Dendritic cell treated with granulocyte-macrophage colony-stimulating factor and Interleukin-4, amounts not matched to agents 40 ng/mL and 50 ng/mL, for 4 days (primary cell): ENCODE measurements around the gene PDIA2.
A peak's percentile ranks its signal among the peaks of the same experiment; 100 is the strongest.

Experiments used
- H3K27ac Mint-ChIP-seq: one replicate; pipeline ENCODE4 v1.8.0; 2022; ENCODE audit warnings: mild to moderate bottlenecking, mixed read lengths
- H3K27me3 Mint-ChIP-seq: one replicate; pipeline ENCODE4 v1.8.0; 2022; ENCODE audit warnings: mild to moderate bottlenecking, mixed read lengths
- H3K36me3 Mint-ChIP-seq: one replicate; pipeline ENCODE4 v1.8.0; 2022; ENCODE audit warnings: low read depth, mixed read lengths
- H3K4me1 Mint-ChIP-seq: one replicate; pipeline ENCODE4 v1.8.0; 2022; ENCODE audit warnings: low read depth, mixed read lengths
- H3K4me3 Mint-ChIP-seq: one replicate; pipeline ENCODE4 v1.8.0; 2022; ENCODE audit warnings: mild to moderate bottlenecking, moderate library complexity, mixed read lengths
- H3K9me3 Mint-ChIP-seq: one replicate; pipeline ENCODE4 v1.8.0; 2022; ENCODE audit warnings: mixed read lengths
- intact Hi-C: fragments of 100-400 bp; cut with micrococcal nuclease; formaldehyde crosslinking; loops from one replicate; pipeline ENCODE4 v1.15.0; 2022

Gene PDIA2

DNA sequence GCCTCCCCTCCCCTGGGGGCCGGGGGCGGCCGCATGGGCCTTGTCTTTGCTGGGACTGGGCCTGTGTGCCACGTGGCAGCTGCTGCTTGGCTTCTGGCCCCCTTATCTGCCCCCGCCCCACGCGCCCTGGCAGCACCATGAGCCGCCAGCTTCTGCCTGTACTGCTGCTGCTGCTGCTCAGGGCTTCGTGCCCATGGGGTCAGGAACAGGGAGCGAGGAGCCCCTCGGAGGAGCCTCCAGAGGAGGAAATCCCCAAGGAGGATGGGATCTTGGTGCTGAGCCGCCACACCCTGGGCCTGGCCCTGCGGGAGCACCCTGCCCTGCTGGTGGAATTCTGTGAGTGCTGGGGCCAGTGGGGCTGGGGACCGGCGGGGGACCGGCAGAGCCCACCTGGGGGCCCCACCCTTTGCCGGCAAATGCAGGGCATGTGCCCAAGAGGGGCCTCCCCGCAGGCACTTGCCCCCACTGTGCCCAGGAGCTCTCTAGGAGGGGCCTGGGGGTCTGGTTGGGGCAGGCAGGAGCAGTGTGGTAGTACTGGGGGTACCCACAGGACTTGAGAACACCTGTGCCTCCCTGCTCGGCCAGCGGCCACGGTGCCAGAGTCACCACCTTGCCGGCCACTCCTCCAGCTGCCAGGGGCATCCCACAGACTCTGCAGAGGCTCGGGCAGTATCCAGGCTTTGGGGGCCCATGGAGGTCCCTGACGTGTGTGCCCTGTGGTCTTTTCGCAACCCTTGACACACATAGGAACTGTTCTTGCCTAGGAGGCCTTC is at the start of gene PDIA2:
Gene PDIA2 (plus strand): TSS at position 132 of the 773 bp plus-strand sequence. CDS start 6 bp downstream, at position 138.
- Mint-ChIP-seq H3K36me3 (peaks cover 32% of the 10 kb centered on the region), H3K4me1 (no peaks in the 10 kb centered on the region), H3K4me3 (no peak within 1 kb of the TSS), H3K27ac (no peak within 1 kb of the TSS), H3K9me3 (peaks cover 17% of the 10 kb centered on the region), H3K27me3 (peaks cover 42% of the 10 kb centered on the region)
- intact Hi-C loops: no loop called here

GRCh38 chr16:234468-235305 is 48.3 kb upstream of the PDIA2 start, which contains the start of gene FAM234A:
Gene FAM234A, plus strand, starts transcription at chr16:234821. Its CDS starts 19,593 bp downstream, at chr16:254414.
- intact Hi-C loops: loop anchor here (1.0 kb wide), 1 partner anchor 118 kb away; the partner anchor contains the start of gene AXIN1
- H3K27me3 Mint-ChIP-seq: no peaks in the 10 kb centered on the region
- peaks cover 19% of the 10 kb centered on the region for H3K36me3 Mint-ChIP-seq

GRCh38 chr16:239948-240277 is 43.1 kb upstream of the PDIA2 start:
- Mint-ChIP-seq H3K27me3 (no peaks in the 10 kb centered on the region), H3K27ac (peak overlapping the region; percentile 83), H3K4me3 (no peak overlapping the region), H3K36me3 (peaks cover 15% of the 10 kb centered on the region), H3K9me3 (no peaks in the 10 kb centered on the region), H3K4me1 (peaks cover 32% of the 10 kb centered on the region)
- intact Hi-C loops: no loop called here

More at GRCh38 chr16:234468-235305, 48.3 kb upstream of the PDIA2 start, which contains the start of gene FAM234A:
- Mint-ChIP-seq H3K4me1 (peaks cover 10% of the 10 kb centered on the region), H3K9me3 (no peaks in the 10 kb centered on the region), H3K27ac (peak within 1 kb of the TSS; percentile 100), H3K4me3 (peak within 1 kb of the TSS; percentile 93)

DNA sequence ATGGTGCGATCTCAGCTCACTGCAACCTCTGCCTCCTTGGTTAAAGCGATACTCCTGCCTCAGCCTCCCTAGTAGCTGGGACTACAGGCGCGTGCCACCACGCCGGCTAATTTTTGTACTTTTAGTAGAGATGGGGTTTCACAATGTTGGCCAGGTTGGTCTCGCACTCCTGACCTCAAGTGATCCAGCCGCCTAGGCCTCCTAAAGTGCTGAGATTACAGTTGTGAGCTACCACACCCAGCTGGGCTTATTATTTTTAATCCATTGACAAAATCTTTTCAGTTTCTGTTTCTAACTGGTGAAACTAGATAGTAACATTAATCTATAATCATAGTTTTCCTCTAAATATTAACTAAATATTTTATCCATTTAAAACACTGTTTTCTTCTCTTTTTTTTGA is 42.4 kb upstream of the PDIA2 start:
- peaks cover 32% of the 10 kb centered on the region for H3K4me1 Mint-ChIP-seq
- peaks cover 10% of the 10 kb centered on the region for H3K36me3 Mint-ChIP-seq
- intact Hi-C loops: no loop called here
- H3K4me3 Mint-ChIP-seq: no peak overlapping the region
- H3K9me3 Mint-ChIP-seq: no peaks in the 10 kb centered on the region
- H3K27ac Mint-ChIP-seq: peak overlapping the region; percentile 83
- no peaks in the 10 kb centered on the region for H3K27me3 Mint-ChIP-seq

DNA sequence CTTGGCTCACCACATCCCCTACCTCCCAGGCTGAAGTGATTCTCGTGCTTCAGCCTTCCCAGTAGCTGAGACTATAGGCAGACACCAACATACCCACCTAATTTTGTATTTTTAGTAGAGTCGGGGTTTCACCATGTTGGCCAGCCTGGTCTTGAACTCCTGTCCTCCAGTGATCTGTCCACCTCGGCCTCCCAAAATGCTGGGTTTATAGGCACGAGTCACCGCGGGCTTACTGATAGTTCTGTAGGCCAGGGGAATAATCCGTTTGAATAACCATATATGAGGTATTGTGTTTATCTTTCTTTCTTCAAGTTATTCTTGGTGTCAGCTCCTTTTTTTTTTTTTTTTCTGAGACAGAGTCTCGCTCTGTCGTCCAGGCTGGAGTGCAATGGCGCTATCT is 40.7 kb upstream of the PDIA2 start:
- intact Hi-C loops: no loop called here
- Mint-ChIP-seq H3K4me3 (peak overlapping the region; percentile 40), H3K36me3 (peaks cover 14% of the 10 kb centered on the region), H3K27me3 (no peaks in the 10 kb centered on the region), H3K27ac (peak overlapping the region; percentile 83), H3K9me3 (no peaks in the 10 kb centered on the region), H3K4me1 (peaks cover 32% of the 10 kb centered on the region)

- Mint-ChIP-seq H3K36me3 (peaks cover 13% of the 10 kb centered on the region), H3K4me1 (peaks cover 32% of the 10 kb centered on the region), H3K27ac (no peak overlapping the region), H3K9me3 (no peaks in the 10 kb centered on the region), H3K4me3 (no peak overlapping the region), H3K27me3 (no peaks in the 10 kb centered on the region)
- intact Hi-C loops: no loop called here
These were observed 39.6 kb upstream of the PDIA2 start for GRCh38 chr16:243348-243747.

- H3K9me3 Mint-ChIP-seq: no peaks in the 10 kb centered on the region
- peaks cover 23% of the 10 kb centered on the region for H3K4me1 Mint-ChIP-seq
- no peaks in the 10 kb centered on the region for H3K27me3 Mint-ChIP-seq
- no peak overlapping the region for H3K4me3 Mint-ChIP-seq
- peaks cover 30% of the 10 kb centered on the region for H3K36me3 Mint-ChIP-seq
- no peak overlapping the region for H3K27ac Mint-ChIP-seq
- intact Hi-C loops: no loop called here
These were observed 37.9 kb upstream of the PDIA2 start for GRCh38 chr16:245105-245504.

DNA sequence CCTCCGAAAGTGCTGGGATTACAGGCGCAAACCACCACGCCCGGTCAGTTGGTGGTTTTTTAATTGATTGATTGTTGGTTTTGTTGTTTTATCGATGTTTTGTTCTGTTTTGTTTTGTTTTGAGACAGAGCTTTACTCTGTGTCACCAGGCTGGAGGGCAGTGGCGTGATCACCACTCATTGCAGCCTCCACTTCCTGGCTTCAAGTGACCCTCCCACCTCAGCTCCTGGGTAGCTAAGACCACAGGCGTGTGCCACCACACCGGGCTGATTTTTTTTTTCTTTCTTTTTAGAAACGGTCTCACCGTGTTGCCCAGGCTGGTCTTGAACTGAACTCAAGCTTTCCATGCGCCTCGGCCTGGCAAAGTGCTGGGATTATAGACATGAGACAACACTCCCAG is 35.9 kb upstream of the PDIA2 start:
- Mint-ChIP-seq H3K4me3 (no peak overlapping the region), H3K9me3 (no peaks in the 10 kb centered on the region), H3K27ac (no peak overlapping the region), H3K27me3 (no peaks in the 10 kb centered on the region), H3K4me1 (peaks cover 4% of the 10 kb centered on the region), H3K36me3 (peaks cover 43% of the 10 kb centered on the region)
- intact Hi-C loops: no loop called here

- Mint-ChIP-seq H3K27me3 (no peaks in the 10 kb centered on the region), H3K27ac (no peak overlapping the region), H3K4me3 (no peak overlapping the region), H3K36me3 (peaks cover 58% of the 10 kb centered on the region), H3K4me1 (peaks cover 10% of the 10 kb centered on the region), H3K9me3 (no peaks in the 10 kb centered on the region)
- intact Hi-C loops: no loop called here
These were observed 33.5 kb upstream of the PDIA2 start for GRCh38 chr16:249431-249830.

GRCh38 chr16:252366-253337 is 30.3 kb upstream of the PDIA2 start:
- intact Hi-C loops: no loop called here
- no peaks in the 10 kb centered on the region for H3K27me3 Mint-ChIP-seq
- peaks cover 83% of the 10 kb centered on the region for H3K36me3 Mint-ChIP-seq
- H3K9me3 Mint-ChIP-seq: no peaks in the 10 kb centered on the region
- peak overlapping the region; percentile 64 for H3K4me3 Mint-ChIP-seq
- peak overlapping the region; percentile 47 for H3K27ac Mint-ChIP-seq
- peaks cover 10% of the 10 kb centered on the region for H3K4me1 Mint-ChIP-seq

GRCh38 chr16:253833-254232 is 29.1 kb upstream of the PDIA2 start:
- intact Hi-C loops: no loop called here
- no peak overlapping the region for H3K4me3 Mint-ChIP-seq
- H3K9me3 Mint-ChIP-seq: no peaks in the 10 kb centered on the region
- peaks cover 10% of the 10 kb centered on the region for H3K4me1 Mint-ChIP-seq
- no peak overlapping the region for H3K27ac Mint-ChIP-seq
- peaks cover 90% of the 10 kb centered on the region for H3K36me3 Mint-ChIP-seq
- H3K27me3 Mint-ChIP-seq: no peaks in the 10 kb centered on the region

DNA sequence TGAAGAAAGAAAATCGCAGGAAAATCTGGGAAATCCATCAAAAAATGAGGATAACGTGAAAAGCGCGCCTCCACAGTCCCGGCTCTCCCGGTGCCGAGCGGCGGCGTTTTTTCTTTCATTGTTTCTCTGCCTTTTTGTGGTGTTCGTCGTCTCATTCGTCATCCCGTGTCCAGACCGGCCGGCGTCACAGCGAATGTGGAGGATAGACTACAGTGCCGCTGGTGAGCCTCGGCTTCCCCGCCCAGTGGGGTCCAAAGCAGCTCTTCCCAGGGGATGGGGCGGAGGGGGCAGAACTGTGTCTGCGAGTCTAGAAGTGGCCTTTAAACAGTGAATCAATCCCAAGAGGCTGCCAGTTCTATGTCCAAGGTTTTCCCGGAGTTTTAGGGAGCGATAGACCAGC is 28.5 kb upstream of the PDIA2 start:
- intact Hi-C loops: no loop called here
- Mint-ChIP-seq H3K27ac (no peak overlapping the region), H3K36me3 (peaks cover 90% of the 10 kb centered on the region), H3K4me3 (no peak overlapping the region), H3K27me3 (no peaks in the 10 kb centered on the region), H3K9me3 (no peaks in the 10 kb centered on the region), H3K4me1 (peaks cover 10% of the 10 kb centered on the region)

- Mint-ChIP-seq H3K36me3 (peaks cover 90% of the 10 kb centered on the region), H3K4me1 (peaks cover 10% of the 10 kb centered on the region), H3K9me3 (no peaks in the 10 kb centered on the region), H3K27ac (no peak overlapping the region), H3K4me3 (no peak overlapping the region), H3K27me3 (no peaks in the 10 kb centered on the region)
- intact Hi-C loops: no loop called here
These were observed 27.8 kb upstream of the PDIA2 start for GRCh38 chr16:255183-255582.
